Prostate gland (tissue), 2 donors: ENCODE data around the gene ROBO4. TPM values are rescaled to one million over a fixed set of nuclear protein-coding genes. Genes with fewer than 3 reads are reported as not detected.

Experiments
- DNase-seq: peaks from one replicate; pipeline ENCODE4 v3.0.0-alpha.2; 2019; ENCODE audit warnings: low spot score
- H3K27ac ChIP-seq, 2 donors: fragments of 200-600 bp; sonication (generic); 2 replicates each; pipeline ENCODE4 v1.5.1; 2017 to 2019
- H3K27me3 ChIP-seq: fragments of 200-600 bp; sonication (generic); replicated peaks from 2 replicates; pipeline ENCODE4 v1.5.1; 2019; ENCODE audit not compliant: insufficient read depth
- H3K36me3 ChIP-seq, 2 donors: fragments of 200-600 bp; sonication (generic); 1 replicate in 1 of 2; 2 replicates in 1 of 2; pipeline versions ENCODE4 v1.5.1 to v1.8.1; 2017 to 2019
- H3K4me1 ChIP-seq: fragments of 200-600 bp; sonication (generic); replicated peaks from 2 replicates; pipeline ENCODE4 v1.5.1; 2019
- H3K4me3 ChIP-seq, 2 donors: fragments of 200-600 bp; sonication (generic); 2 replicates each; pipeline ENCODE4 v1.5.1; 2017 to 2019
- H3K9me3 ChIP-seq: fragments of 200-600 bp; sonication (generic); 2 replicates; pipeline ENCODE4 v1.5.1; 2017
- CTCF ChIP-seq, 4 experiments: fragments of 200-600 bp in 2 of 4; fragments of 450-650 bp in 2 of 4; sonication (generic) in 2 of 4; IDR thresholded peaks; 1 replicate in 3 of 4; 2 replicates in 1 of 4; pipeline ENCODE4 v1.5.1; 2016 to 2019; ENCODE audit warnings: antibody characterized with exemption in 4 of 4, mild to moderate bottlenecking in 2 of 4, moderate library complexity in 2 of 4
- POLR2A ChIP-seq: fragments of 450-650 bp; IDR thresholded peaks from one replicate; pipeline ENCODE4 v1.6.1; 2016; ENCODE audit warnings: antibody characterized with exemption, mild to moderate bottlenecking
- POLR2AphosphoS5 ChIP-seq: sonication (generic); formaldehyde crosslinking; IDR thresholded peaks from one replicate; pipeline ENCODE4 v1.6.1; 2017; ENCODE audit warnings: antibody characterized with exemption
- WGBS: methylation state at CpG from one replicate; pipeline ENCODE4 v1.1.5; 2018; 5-methylcytosine and 5-hydroxymethylcytosine counted together
- intact Hi-C: fragments of 100-400 bp; cut with DNase I; formaldehyde crosslinking; loops from one replicate; pipeline ENCODE4 v1.14.2; 2022
- total RNA-seq, 2 donors: library from RNA; depleted of rRNA; stranded (reverse); fragments of >200 nt; gene quantifications; one replicate each; pipeline ENCODE4 v1.1.0, GENCODE V29; 2016

The ROBO4 gene
- total RNA-seq, 2 donors from 2014 or later: 8.5 to 22.0 TPM

GRCh38 chr11:124882339-124883071, 15.2 kb downstream of the ROBO4 start:
- intact Hi-C loops: no loop called here
- H3K36me3 ChIP-seq: no peaks in the 10 kb centered on the region
- 67% methylated on average over 11 of the region's 11 CpGs for WGBS
- H3K9me3 ChIP-seq: no peaks in the 10 kb centered on the region
- DNase-seq: no peak
- H3K27me3 ChIP-seq: no peaks in the 10 kb centered on the region
- H3K4me3 ChIP-seq: no peak overlapping the region
- peak overlapping the region in 1 of 2 donors; percentile 45 for H3K27ac ChIP-seq
- no peaks in the 10 kb centered on the region for H3K4me1 ChIP-seq
- TF ChIP-seq POLR2AphosphoS5 (peak; percentile 16), CTCF (IDR thresholded peaks at IDR 0.05) (no peak), POLR2A (no peak)

- Histone ChIP-seq H3K9me3 (no peaks in the 10 kb centered on the region), H3K36me3 (no peaks in the 10 kb centered on the region), H3K4me1 (no peaks in the 10 kb centered on the region), H3K27me3 (no peaks in the 10 kb centered on the region), H3K4me3 (no peak overlapping the region), H3K27ac (no peak overlapping the region)
- DNase-seq: no peak
- intact Hi-C loops: no loop called here
- 73% methylated on average over 3 of the region's 3 CpGs for WGBS
- TF ChIP-seq POLR2A (no peak), POLR2AphosphoS5 (no peak), CTCF (IDR thresholded peaks at IDR 0.05) (no peak)
Measured at GRCh38 chr11:124880958-124881357, 16.7 kb downstream of the ROBO4 start.

- no peak for DNase-seq
- Histone ChIP-seq H3K27ac (no peak overlapping the region), H3K4me1 (no peaks in the 10 kb centered on the region), H3K9me3 (no peaks in the 10 kb centered on the region), H3K36me3 (no peaks in the 10 kb centered on the region), H3K27me3 (no peaks in the 10 kb centered on the region), H3K4me3 (no peak overlapping the region)
- 83% methylated on average over 10 of the region's 10 CpGs for WGBS
- TF ChIP-seq POLR2AphosphoS5: no peak
- no peak for TF ChIP-seq POLR2A
- TF ChIP-seq CTCF (IDR thresholded peaks at IDR 0.05): no peak
- intact Hi-C loops: no loop called here
Measured at GRCh38 chr11:124880290-124880611, 17.4 kb downstream of the ROBO4 start.

- H3K36me3 ChIP-seq: no peaks in the 10 kb centered on the region
- no peak for TF ChIP-seq POLR2A
- TF ChIP-seq CTCF (IDR thresholded peaks at IDR 0.05): no peak
- no peak for TF ChIP-seq POLR2AphosphoS5
- no peak for DNase-seq
- H3K4me3 ChIP-seq: no peak overlapping the region
- no peaks in the 10 kb centered on the region for H3K4me1 ChIP-seq
- WGBS: 93% methylated on average over 16 of the region's 16 CpGs
- H3K9me3 ChIP-seq: no peaks in the 10 kb centered on the region
- H3K27me3 ChIP-seq: no peaks in the 10 kb centered on the region
- intact Hi-C loops: no loop called here
- no peak overlapping the region for H3K27ac ChIP-seq
Measured at GRCh38 chr11:124879493-124880289, 18.0 kb downstream of the ROBO4 start.
